RCC 7860 (cell line): ENCODE data around the gene LIN28B.
"Not testable (repeated sequence)": the region's sequence is repeated elsewhere in the genome, so short reads cannot be mapped to it uniquely, and the experiment has no call there.

Experiments used
- DNase-seq: peaks from one replicate; pipeline ENCODE4 v3.0.0-alpha.2; 2015; ENCODE audit warnings: low spot score
- FAIRE-seq: peaks from 2 replicates; lab custom pipeline; 2012; peaks lifted over from hg19 to GRCh38; lab: Jason Lieb, UNC

The LIN28B gene

GRCh38 chr6:105058846-105059245 lies 101.9 kb downstream of the LIN28B start:
- DNase-seq = no peak
- no peak for FAIRE-seq

- DNase-seq = no peak
- no peak for FAIRE-seq
Measured at GRCh38 chr6:105066233-105066632, 109.3 kb downstream of the LIN28B start.

- DNase-seq (no peak), FAIRE-seq (no peak)
Measured at GRCh38 chr6:105066836-105067235, 109.9 kb downstream of the LIN28B start.

GRCh38 chr6:105067329-105067728 lies 110.4 kb downstream of the LIN28B start:
- DNase-seq (no peak), FAIRE-seq (no peak)

- DNase-seq (no peak), FAIRE-seq (no peak)
Measured at GRCh38 chr6:105068407-105068806, 111.5 kb downstream of the LIN28B start.

DNA sequence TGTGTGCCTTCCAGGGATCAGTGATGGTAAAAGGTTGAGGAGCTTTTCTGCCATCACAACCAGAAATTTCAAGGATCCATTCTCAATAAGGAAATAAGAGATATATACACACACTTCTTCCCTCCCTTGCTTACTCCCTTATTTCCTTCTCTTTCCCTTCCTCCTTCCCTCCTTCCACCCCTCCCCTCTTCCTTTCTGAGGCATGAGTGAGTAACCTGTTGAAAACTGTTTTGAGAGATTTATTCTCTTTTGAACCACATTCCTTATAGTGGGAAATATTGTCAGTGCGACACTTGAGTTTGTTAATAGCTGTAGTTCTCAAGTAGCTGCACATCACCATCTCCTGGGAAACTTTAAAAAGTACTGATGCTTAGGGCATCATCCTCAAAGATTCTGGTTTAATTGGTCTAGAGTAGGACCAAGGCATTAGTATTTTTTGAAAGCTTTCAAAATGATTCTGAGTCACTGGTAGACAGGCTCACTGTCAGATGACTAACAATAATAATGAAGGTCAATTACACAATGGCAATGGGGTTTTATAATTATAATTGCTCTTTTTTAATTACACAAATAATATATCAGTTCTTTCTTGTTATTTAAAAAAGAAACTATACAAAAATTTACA lies 113.0 kb downstream of the LIN28B start:
- FAIRE-seq = no peak
- DNase-seq = no peak

DNA sequence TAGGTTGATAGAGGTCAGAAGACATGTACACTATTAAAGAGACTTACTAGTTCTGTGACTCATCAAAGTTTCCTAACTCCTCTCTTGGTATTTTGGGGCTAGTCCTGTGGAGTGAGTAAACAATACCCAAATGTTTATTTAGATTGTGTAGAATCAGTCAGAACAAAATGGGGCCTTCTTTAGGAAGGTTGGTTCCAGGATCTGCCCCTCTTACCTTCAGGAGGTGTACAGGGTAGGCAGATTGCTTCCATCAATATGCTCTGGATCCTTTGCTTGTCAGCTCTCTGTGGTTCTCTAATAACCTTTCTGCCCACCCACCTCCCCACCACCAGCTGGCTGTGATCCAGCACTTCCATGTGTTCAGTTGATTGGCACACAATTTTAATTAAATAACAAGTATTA lies 115.9 kb downstream of the LIN28B start:
- FAIRE-seq = no peak
- no peak for DNase-seq

- no peak for FAIRE-seq
Measured at GRCh38 chr6:105075210-105075609, 118.3 kb downstream of the LIN28B start.

DNA sequence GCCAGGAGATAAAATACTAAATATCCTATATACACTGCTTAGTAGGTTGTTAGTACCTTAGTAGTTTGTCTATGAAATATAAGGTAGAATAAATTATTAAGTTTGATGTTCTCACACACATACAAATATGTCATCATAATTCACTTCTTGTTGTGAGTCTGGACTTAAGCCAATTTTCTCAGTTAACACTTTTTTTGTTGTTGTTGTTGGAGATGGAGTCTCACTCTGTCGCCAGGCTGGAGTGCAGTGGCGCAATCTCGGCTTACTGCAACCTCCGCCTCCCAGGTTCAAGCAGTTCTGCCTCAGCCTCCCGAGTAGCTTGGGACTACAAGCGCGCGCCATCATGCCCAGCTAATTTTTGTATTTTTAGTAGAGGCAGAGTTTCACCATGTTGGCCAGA lies 119.5 kb downstream of the LIN28B start:
- FAIRE-seq, DNase-seq: not testable (repeated sequence)

More at GRCh38 chr6:105075210-105075609, 118.3 kb downstream of the LIN28B start:
- no peak for DNase-seq

DNA sequence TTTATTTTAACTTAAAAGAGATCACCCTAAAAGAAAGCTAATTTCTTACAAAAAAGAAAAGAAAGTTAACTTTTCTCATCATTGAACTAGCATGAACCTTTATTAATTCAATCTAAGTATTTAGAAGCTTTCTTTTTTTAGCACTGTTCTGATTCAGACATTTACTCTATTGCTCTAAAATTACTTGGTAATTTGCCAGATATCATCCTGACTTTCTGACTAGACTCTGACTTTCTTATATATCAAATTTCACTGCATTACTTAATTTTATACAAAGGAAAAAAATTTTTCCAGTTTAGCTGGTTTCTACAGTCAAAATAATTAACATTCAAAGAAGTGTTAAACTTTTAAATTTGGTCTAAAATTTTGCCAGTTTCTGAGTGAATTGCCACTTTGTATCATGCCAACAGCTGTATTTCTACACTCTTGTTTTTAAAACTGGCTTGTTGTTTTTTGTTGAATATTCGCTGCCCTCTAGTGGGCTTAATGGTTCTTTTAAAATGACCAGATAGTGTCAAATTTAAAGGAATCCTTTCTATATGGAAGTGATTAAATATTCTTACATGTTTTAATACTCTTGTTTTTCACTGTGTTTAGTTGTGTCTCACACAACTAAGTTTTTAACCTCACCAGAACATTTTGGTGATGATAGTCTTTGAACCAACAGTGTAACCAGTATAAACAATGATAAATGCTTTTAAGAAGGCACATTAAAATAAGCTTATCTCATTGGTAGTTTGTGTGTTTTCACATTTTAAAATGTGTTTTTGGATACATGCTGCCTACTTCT lies 120.9 kb downstream of the LIN28B start:
- no peak for DNase-seq
- FAIRE-seq = peak; percentile 57

GRCh38 chr6:105078386-105078708 lies 121.4 kb downstream of the LIN28B start:
- FAIRE-seq (no peak), DNase-seq (no peak)

GRCh38 chr6:105080279-105080678 lies 123.4 kb downstream of the LIN28B start:
- FAIRE-seq (no peak), DNase-seq (no peak)

DNA sequence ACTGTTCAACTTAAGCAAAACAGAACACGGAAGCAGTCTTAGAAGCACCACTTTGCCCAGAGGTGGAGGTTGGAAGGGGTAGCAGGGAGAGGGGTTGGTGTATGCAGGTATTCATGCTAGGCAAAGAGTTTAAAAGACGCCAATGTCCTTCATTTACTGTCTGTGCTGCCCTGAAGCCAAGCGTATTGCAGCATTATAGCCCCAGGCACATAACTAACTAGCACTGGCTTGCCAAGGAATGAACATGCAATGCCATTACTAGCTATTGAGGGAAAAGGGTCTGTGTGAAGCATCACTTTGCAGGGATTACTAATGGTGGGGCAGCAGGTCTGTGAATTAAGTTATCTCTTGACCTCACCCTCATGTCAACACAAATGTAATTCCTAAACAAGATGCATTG lies 124.8 kb downstream of the LIN28B start:
- FAIRE-seq = not testable (repeated sequence)

DNA sequence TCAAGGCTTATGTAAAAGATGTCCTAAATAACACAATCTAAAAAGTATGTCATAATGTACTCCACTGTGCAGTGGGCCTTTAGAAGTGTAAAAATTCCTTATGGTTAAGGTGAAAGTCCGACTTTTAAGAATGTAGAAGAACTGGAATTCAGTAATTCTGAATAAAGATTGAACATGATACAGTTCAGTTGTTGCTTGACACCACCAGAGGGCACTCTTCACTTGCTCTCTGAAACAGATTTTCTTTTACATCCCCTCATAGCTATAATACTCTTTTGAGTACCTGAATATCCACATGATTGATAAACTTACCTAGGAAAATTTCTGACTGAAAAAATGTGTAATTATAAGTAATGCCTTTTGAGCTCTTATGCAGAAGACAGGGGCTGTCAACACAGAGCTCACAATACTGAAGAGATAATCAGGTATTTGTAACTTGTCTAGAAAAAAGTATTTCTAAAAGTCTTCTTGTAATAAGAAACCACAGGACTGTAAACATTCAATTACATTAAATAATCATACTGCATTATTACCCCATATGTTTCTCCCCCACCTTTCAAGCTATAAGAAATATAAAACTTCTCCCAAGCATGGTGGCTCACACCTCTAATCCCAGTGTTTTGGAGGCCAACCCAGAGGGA lies 130.8 kb downstream of the LIN28B start:
- peak; percentile 50 for DNase-seq
- FAIRE-seq = peak; percentile 50

More for the DNA sequence above, 124.8 kb downstream of the LIN28B start:
- DNase-seq = not testable (repeated sequence)

GRCh38 chr6:105091140-105091829 lies 134.4 kb downstream of the LIN28B start:
- DNase-seq (no peak), FAIRE-seq (no peak)

DNA sequence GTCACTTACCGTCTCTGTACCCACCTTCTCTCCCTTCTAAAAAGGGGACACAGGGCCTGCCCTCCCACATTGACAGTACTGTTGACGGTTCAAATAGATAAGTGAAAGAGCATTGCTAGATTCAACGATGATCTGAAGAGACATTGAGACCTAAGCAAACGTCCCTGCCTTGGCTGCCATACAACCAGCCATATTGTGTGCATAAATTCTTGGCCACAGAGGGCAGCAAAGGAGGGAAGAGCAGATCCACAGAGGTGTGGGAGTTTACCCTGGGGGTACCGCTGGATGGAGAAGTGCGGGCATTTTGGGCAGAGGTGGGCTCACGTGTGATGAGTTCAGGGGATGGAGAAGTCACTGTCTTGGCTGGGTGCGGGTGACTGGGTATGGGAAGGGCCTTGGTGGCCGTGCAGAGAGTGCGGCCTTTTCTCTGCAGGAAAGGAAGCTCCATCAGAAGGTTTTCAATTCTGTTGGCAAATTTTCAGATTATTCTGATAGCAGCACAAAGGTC lies 137.3 kb downstream of the LIN28B start:
- FAIRE-seq = no peak
- DNase-seq = no peak

DNA sequence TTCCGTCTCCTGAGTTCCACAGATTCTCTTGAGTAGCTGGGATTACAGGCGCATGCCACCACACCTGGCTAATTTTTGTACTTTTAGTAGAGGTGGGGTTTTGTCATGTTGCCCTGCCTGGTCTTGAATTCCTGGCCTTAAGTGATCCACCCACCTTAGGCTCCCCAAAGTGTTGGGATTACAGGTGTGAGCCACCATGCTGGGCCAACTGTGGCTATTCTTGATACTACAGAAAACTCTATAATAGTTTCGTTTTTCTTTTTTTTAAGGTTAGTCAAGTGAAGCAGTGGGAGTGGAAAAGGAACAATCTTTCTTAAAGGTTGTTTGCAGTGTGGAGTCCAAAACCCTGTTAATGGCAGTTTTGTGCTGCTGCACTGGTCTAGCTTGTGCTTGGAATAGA lies 138.2 kb downstream of the LIN28B start:
- FAIRE-seq = no peak

DNA sequence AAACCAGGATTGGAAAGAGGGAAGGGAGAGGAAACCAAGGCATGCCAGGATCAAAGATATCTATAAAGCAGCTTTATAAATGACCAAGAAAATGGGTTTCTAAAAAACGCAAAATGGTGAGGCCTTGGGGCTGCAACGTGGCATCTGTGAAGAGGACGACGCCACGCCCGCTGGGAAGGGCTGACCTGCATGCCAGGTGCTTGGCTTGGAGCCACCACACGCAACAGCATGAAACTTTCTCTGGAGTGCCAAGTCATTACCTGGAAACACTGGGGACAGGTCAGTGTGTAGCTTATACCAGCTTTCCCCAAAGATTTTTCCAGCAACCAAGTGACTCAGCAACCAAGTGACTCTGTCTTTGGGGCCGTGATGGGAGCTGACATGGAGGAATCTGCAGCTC lies 140.4 kb downstream of the LIN28B start:
- DNase-seq (no peak), FAIRE-seq (no peak)

More for the DNA sequence above, 138.2 kb downstream of the LIN28B start:
- no peak for DNase-seq

- FAIRE-seq (no peak), DNase-seq (no peak)
Measured at GRCh38 chr6:105099371-105099770, 142.5 kb downstream of the LIN28B start.

GRCh38 chr6:105102186-105102585 lies 145.3 kb downstream of the LIN28B start:
- FAIRE-seq = no peak
- DNase-seq = no peak

DNA sequence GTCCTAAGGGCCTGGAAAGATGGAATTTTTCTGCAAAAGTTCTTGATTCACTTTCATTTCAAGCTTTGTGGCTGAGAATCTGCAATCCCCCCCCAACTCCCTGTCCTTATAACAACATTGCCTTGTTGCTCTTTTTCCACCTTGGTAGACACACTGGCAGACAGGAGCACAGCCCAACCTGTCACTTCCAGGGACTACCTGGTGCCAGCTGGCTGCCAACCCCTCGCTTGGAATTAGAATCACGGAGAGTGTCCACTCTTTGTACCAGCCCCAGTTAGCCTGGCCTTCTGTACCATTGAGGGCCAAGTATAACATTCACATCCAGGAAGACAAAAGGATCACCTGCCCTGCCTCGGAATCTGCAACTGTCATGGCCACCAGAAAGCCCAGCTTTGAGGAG lies 148.2 kb downstream of the LIN28B start:
- no peak for FAIRE-seq
- DNase-seq = no peak
